Gastrocnemius medialis (tissue), 4 donors: ENCODE data around the gene LDB3. TPM values are rescaled to one million over a fixed set of nuclear protein-coding genes. Genes with fewer than 3 reads are reported as not detected.

Source experiments
- ATAC-seq, 2 donors: fragments of 150-250 bp; one replicate each; pipeline ENCODE4 v1.9.1; 2016
- DNase-seq, 2 donors: peaks; one replicate each; pipeline ENCODE4 v3.0.0-alpha.2; 2019
- H3K27ac ChIP-seq, 4 donors: fragments of 200-600 bp; sonication (generic); 1 replicate in 1 of 4; 2 replicates in 3 of 4; pipeline ENCODE4 v1.5.1; 2016 to 2018; ENCODE audit warnings: mild to moderate bottlenecking in 2 of 4, moderate library complexity in 1 of 4
- H3K27me3 ChIP-seq, 3 donors: fragments of 200-600 bp; sonication (generic) in 2 of 3; 1 replicate in 1 of 3; 2 replicates in 2 of 3; pipeline versions ENCODE4 v1.5.1 to v1.6.0; 2016 to 2019; ENCODE audit warnings: mild to moderate bottlenecking in 1 of 3, moderate library complexity in 1 of 3
- H3K36me3 ChIP-seq, 2 donors: fragments of 200-600 bp; sonication (generic) in 1 of 2; one replicate each; pipeline ENCODE4 v1.5.1; 2017 to 2018
- H3K4me1 ChIP-seq, 2 donors: fragments of 200-600 bp; sonication (generic) in 1 of 2; one replicate each; pipeline ENCODE4 v1.5.1; 2016 to 2017; ENCODE audit warnings: mild to moderate bottlenecking in 2 of 2
- H3K4me3 ChIP-seq, 4 donors: fragments of 200-600 bp; sonication (generic) in 3 of 4; 1 replicate in 1 of 4; 2 replicates in 3 of 4; pipeline ENCODE4 v1.5.1; 2016 to 2019; ENCODE audit warnings: mild to moderate bottlenecking in 2 of 4
- H3K9me3 ChIP-seq, 3 donors: fragments of 200-600 bp; sonication (generic) in 2 of 3; 1 replicate in 1 of 3; 2 replicates in 2 of 3; pipeline ENCODE4 v1.5.1; 2016 to 2019
- CTCF ChIP-seq, 5 experiments: fragments of 450-650 bp in 3 of 5; fragments of 200-600 bp in 2 of 5; sonication (generic) in 2 of 5; IDR thresholded peaks in 4 of 5; conservative IDR thresholded peaks in 1 of 5; 1 replicate in 4 of 5; 2 replicates in 1 of 5; pipeline ENCODE4 v1.5.1; 2016 to 2019; ENCODE audit warnings: antibody characterized with exemption in 5 of 5, mild to moderate bottlenecking in 3 of 5, moderate library complexity in 3 of 5
- POLR2A ChIP-seq, 2 donors: fragments of 450-650 bp; IDR thresholded peaks; one replicate each; pipeline ENCODE4 v1.6.1; 2017; ENCODE audit warnings: antibody characterized with exemption in 2 of 2, mild to moderate bottlenecking in 2 of 2, moderate library complexity in 2 of 2
- in situ Hi-C, 4 donors: fragments of 200-750 bp; cut with MboI; loops; one replicate each; pipeline versions ENCODE4 v1.15.0 to v1.8.0; 2017; ENCODE audit warnings: low sequenced_read_pairs in 4 of 4
- intact Hi-C: fragments of 100-400 bp; cut with DNase I; formaldehyde crosslinking; loops from one replicate; pipeline ENCODE4 v1.15.1; 2023; ENCODE audit warnings: low total_unique reads
- total RNA-seq, 4 donors: library from RNA; depleted of rRNA; stranded (reverse); fragments of >200 nt; gene quantifications; one replicate each; pipeline versions ENCODE4 v1.1.0 to v1.2.3, GENCODE V29; 2016

LDB3 gene
- total RNA-seq, 4 donors from 2014 or later: 164 to 305 (median 227) TPM

DNA sequence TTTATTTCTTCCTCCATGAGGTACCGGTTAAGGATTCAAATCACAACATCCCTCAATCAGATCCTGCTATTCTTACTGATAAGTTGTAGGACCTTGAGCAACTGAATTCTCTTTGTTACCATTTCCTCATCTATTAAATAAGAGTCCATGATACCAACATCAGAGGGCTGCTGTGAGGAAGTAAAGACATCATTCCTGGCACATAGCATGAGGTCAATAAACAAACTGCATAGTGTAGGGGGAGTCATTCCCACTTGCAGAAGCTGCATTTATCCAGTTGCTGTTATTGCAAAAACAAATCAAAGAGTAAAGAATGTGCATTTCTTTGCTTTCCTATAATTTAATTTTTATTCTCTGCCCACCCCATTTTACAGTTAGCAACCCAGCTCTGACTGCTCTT is 36.8 kb downstream of the LDB3 start:
- peak overlapping the region; percentile 54 to 97 (median 80) for H3K27ac ChIP-seq
- peaks cover 0 to 18% of the 10 kb centered on the region in 2 donors for H3K36me3 ChIP-seq
- in situ Hi-C loops: loop anchor here in 2 of 4 donors (5.0 to 10.0 kb wide), 2 partner anchors 190 to 192 kb away; no protein-coding TSS in a partner anchor

DNA sequence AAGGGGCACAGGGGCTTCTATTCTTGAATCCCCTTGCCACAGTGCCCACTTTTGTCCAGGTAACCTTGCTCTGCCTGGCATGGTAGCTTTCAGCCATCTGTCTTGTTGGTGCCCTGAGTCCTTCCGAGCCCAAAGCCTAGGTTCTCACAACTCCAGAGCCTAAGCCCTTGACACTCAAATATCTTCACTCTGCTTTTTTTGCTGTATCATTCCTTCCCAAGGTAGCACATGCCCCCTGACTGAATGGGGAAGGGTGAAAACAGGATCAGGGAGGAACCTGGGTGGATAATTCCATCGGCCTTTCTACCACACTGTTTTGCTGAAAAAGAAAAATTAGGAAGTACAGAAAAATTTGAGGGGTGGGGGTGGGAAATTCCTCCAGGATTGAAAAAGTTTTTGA is 37.6 kb downstream of the LDB3 start:
- H3K4me3 ChIP-seq: no peak overlapping the region
- no peaks in the 10 kb centered on the region for H3K9me3 ChIP-seq
- DNase-seq: no peak
- peak overlapping the region; percentile 65 to 97 (median 96) for H3K27ac ChIP-seq
- TF ChIP-seq POLR2A (IDR thresholded peaks at IDR 0.05): no peak
- no peak for TF ChIP-seq CTCF (IDR thresholded peaks at IDR 0.05 in 4 of 5, conservative IDR thresholded peaks at IDR 0.05 in 1 of 5)
- ATAC-seq: no peak
- intact Hi-C loops: no loop called here
- H3K27me3 ChIP-seq: no peaks in the 10 kb centered on the region
- H3K4me1 ChIP-seq: peaks cover 16 to 32% of the 10 kb centered on the region in 2 donors
- in situ Hi-C loops: loop anchor here in 2 of 4 donors (5.0 to 10.0 kb wide), 2 partner anchors 189 to 191 kb away; no protein-coding TSS in a partner anchor
- H3K36me3 ChIP-seq: peaks cover 0 to 11% of the 10 kb centered on the region in 2 donors

More for the DNA sequence above, 36.8 kb downstream of the LDB3 start:
- TF ChIP-seq POLR2A (IDR thresholded peaks at IDR 0.05): no peak
- TF ChIP-seq CTCF (IDR thresholded peaks at IDR 0.05 in 4 of 5, conservative IDR thresholded peaks at IDR 0.05 in 1 of 5): no peak
- Histone ChIP-seq H3K4me3 (no peak overlapping the region), H3K27me3 (no peaks in the 10 kb centered on the region), H3K4me1 (peaks cover 12 to 25% of the 10 kb centered on the region in 2 donors), H3K9me3 (no peaks in the 10 kb centered on the region)
- no peak for ATAC-seq
- DNase-seq: no peak
- intact Hi-C loops: no loop called here

DNA sequence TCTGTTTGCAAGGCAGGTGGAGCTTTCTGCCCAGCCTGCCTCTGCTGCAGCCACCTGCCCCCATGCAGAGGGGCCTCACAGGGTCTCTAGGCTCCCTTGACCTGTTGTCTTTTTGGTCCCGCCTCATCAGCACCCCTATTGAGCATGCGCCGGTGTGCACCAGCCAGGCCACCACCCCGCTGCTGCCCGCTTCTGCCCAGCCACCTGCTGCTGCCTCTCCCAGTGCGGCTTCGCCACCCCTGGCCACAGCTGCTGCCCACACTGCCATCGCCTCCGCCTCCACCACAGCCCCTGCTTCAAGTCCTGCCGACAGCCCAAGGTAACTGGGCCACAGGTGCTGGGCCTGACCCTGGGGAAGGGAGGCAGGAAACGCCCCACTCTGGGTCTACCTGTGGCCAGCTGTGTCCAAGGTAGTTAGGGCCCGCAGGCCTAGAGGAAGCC is 38.1 kb downstream of the LDB3 start:
- peak in 1 of 2 donors; percentile 18 for ATAC-seq
- DNase-seq: peak; percentile 40 to 78
- Histone ChIP-seq H3K36me3 (peaks cover 0 to 6% of the 10 kb centered on the region in 2 donors), H3K9me3 (no peaks in the 10 kb centered on the region), H3K4me1 (peaks cover 17 to 32% of the 10 kb centered on the region in 2 donors), H3K27ac (peak overlapping the region; percentile 65 to 97 (median 96)), H3K27me3 (no peaks in the 10 kb centered on the region), H3K4me3 (no peak overlapping the region)
- no peak for TF ChIP-seq POLR2A (IDR thresholded peaks at IDR 0.05)
- TF ChIP-seq CTCF (IDR thresholded peaks at IDR 0.05 in 4 of 5, conservative IDR thresholded peaks at IDR 0.05 in 1 of 5): no peak
- intact Hi-C loops: no loop called here
- in situ Hi-C loops: loop anchor here in 2 of 4 donors (5.0 to 10.0 kb wide), 2 partner anchors 188 to 191 kb away; no protein-coding TSS in a partner anchor

DNA sequence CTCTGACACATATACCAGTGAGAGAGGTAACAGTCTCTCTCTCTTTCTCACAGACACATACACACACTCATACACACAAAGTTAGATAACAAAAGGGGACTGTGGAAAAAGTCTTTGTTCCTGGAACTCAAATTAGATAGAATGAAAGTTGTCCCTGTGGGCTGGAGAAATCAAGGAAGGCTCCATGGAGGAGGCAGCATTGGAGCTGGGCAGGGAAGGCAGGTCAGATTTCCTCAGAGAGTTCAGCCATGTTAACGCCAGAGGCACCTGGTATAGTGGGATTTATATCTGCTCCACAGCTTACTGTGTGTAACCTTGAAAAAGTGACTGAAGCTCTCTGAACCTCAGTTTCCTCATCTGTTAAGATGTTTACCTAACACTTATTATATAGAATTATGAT is 38.7 kb downstream of the LDB3 start:
- no peak for DNase-seq
- in situ Hi-C loops: loop anchor here in 2 of 4 donors (5.0 to 10.0 kb wide), 2 partner anchors 188 to 190 kb away; no protein-coding TSS in a partner anchor
- intact Hi-C loops: no loop called here

More for the DNA sequence above, 38.7 kb downstream of the LDB3 start:
- Histone ChIP-seq H3K27me3 (no peaks in the 10 kb centered on the region), H3K4me1 (peaks cover 17 to 34% of the 10 kb centered on the region in 2 donors), H3K36me3 (peaks cover 0 to under 1% of the 10 kb centered on the region in 2 donors), H3K9me3 (no peaks in the 10 kb centered on the region), H3K4me3 (no peak overlapping the region), H3K27ac (peak overlapping the region; percentile 65 to 97 (median 96))
- no peak for TF ChIP-seq POLR2A (IDR thresholded peaks at IDR 0.05)
- TF ChIP-seq CTCF (IDR thresholded peaks at IDR 0.05 in 4 of 5, conservative IDR thresholded peaks at IDR 0.05 in 1 of 5): no peak
- ATAC-seq: no peak
